Transverse colon (tissue), 4 donors: ENCODE data around the gene REEP1. TPM values are rescaled to one million over a fixed set of nuclear protein-coding genes. Genes with fewer than 3 reads are reported as not detected.

Experiments used
- DNase-seq: peaks from one replicate; pipeline ENCODE4 v3.0.0-alpha.2; 2019
- H3K27ac ChIP-seq, 4 donors: fragments of 200-600 bp; sonication (generic); 2 replicates each; pipeline ENCODE4 v1.5.1; 2016 to 2018; ENCODE audit warnings: inconsistent platforms in 4 of 4
- H3K27me3 ChIP-seq: fragments of 200-600 bp; sonication (generic); 2 replicates; pipeline ENCODE4 v1.5.1; 2017; ENCODE audit warnings: inconsistent platforms
- H3K36me3 ChIP-seq, 4 donors: fragments of 200-600 bp; sonication (generic); 2 replicates each; pipeline ENCODE4 v1.5.1; 2017 to 2019; ENCODE audit warnings: inconsistent platforms in 4 of 4
- H3K4me1 ChIP-seq, 4 donors: fragments of 200-600 bp; sonication (generic); 2 replicates each; pipeline ENCODE4 v1.5.1; 2017 to 2020; ENCODE audit warnings: inconsistent platforms in 4 of 4
- H3K4me3 ChIP-seq, 4 donors: fragments of 200-600 bp; sonication (generic); 1 replicate in 1 of 4; 2 replicates in 3 of 4; pipeline versions ENCODE4 v1.5.1 to v1.6.1; 2017 to 2019; ENCODE audit warnings: inconsistent platforms in 4 of 4
- H3K9me3 ChIP-seq, 2 donors: fragments of 200-600 bp; sonication (generic); 2 replicates each; pipeline ENCODE4 v1.5.1; 2017 to 2019; ENCODE audit warnings: inconsistent platforms in 2 of 2
- EP300 ChIP-seq: sonication (generic); formaldehyde crosslinking; IDR thresholded peaks from one replicate; pipeline ENCODE4 v1.6.1; 2017; ENCODE audit warnings: antibody characterized with exemption, low read depth
- POLR2A ChIP-seq: fragments of 450-650 bp; IDR thresholded peaks from one replicate; pipeline ENCODE4 v1.6.1; 2016; ENCODE audit warnings: antibody characterized with exemption, mild to moderate bottlenecking, moderate library complexity
- POLR2AphosphoS5 ChIP-seq, 3 donors: sonication (generic); formaldehyde crosslinking; IDR thresholded peaks; one replicate each; pipeline ENCODE4 v1.6.1; 2016; ENCODE audit warnings: antibody characterized with exemption in 3 of 3
- WGBS, 2 donors: methylation state at CpG; one replicate each; pipeline ENCODE4 v1.1.5; 2018; ENCODE audit warnings: low coverage in 1 of 2; 5-methylcytosine and 5-hydroxymethylcytosine counted together
- in situ Hi-C, 4 donors: fragments of 200-750 bp; cut with MboI; loops; one replicate each; pipeline versions ENCODE4 v1.15.0 to v1.15.1; 2017; ENCODE audit warnings: low sequenced_read_pairs in 3 of 4, low pct_ligation_motif_present in 1 of 4, low pct_unique_long_range_greater_than_20kb in 1 of 4
- intact Hi-C: fragments of 100-400 bp; cut with DNase I; formaldehyde crosslinking; loops from one replicate; pipeline ENCODE4 v1.15.1; 2023; ENCODE audit warnings: low total_unique reads
- total RNA-seq, 4 donors: library from RNA; depleted of rRNA; stranded (reverse); fragments of >200 nt; gene quantifications; one replicate each; pipeline ENCODE4 v1.1.0, GENCODE V29; 2016
- TF ChIP-seq, protein P1 (sequence below), 5 experiments: fragments of 200-600 bp in 3 of 5; fragments of 450-650 bp in 2 of 5; sonication (generic) in 3 of 5; IDR thresholded peaks; 1 replicate in 2 of 5; 2 replicates in 3 of 5; pipeline ENCODE4 v1.5.1; 2016 to 2017; ENCODE audit warnings: antibody characterized with exemption in 5 of 5, inconsistent platforms in 3 of 5, mild to moderate bottlenecking in 2 of 5, moderate library complexity in 1 of 5

The REEP1 gene
- total RNA-seq, 4 donors from 2014 or later, result 14.1 to 196 (median 32.3) TPM

DNA sequence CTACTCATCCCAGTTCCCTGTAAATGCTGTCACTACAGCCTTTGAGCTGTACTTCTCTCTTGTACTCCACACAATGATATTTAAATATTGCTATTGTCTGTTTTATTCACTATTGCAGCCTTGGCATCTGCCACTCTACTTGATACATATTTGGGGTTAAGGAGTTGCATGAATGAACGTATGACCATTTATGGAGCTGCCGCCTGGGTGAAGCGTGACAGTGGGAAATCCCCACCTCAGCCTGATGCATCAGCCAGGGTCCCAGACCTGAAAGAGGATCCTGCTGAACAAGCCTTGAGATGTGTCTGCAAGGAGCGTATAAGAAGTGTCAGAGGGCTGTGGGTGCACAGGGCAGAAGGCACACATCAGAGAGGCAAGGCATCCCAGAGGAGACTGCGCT is 99.1 kb downstream of the REEP1 start:
- DNase-seq, result no peak
- Histone ChIP-seq H3K4me3 (no peak overlapping the region), H3K36me3 (no peaks in the 10 kb centered on the region), H3K9me3 (no peaks in the 10 kb centered on the region), H3K4me1 (peaks cover 0 to 2% (median 1%) of the 10 kb centered on the region in 4 donors), H3K27ac (no peak overlapping the region), H3K27me3 (no peaks in the 10 kb centered on the region)
- TF ChIP-seq EP300, result no peak
- no peak for TF ChIP-seq POLR2A
- TF ChIP-seq, protein P1, sequence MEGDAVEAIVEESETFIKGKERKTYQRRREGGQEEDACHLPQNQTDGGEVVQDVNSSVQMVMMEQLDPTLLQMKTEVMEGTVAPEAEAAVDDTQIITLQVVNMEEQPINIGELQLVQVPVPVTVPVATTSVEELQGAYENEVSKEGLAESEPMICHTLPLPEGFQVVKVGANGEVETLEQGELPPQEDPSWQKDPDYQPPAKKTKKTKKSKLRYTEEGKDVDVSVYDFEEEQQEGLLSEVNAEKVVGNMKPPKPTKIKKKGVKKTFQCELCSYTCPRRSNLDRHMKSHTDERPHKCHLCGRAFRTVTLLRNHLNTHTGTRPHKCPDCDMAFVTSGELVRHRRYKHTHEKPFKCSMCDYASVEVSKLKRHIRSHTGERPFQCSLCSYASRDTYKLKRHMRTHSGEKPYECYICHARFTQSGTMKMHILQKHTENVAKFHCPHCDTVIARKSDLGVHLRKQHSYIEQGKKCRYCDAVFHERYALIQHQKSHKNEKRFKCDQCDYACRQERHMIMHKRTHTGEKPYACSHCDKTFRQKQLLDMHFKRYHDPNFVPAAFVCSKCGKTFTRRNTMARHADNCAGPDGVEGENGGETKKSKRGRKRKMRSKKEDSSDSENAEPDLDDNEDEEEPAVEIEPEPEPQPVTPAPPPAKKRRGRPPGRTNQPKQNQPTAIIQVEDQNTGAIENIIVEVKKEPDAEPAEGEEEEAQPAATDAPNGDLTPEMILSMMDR (IDR thresholded peaks at IDR 0.05), result no peak
- no peak for TF ChIP-seq POLR2AphosphoS5 (IDR thresholded peaks at IDR 0.05)
- in situ Hi-C loops (loop anchor here in 2 of 4 donors (10.0 to 25.0 kb wide), 2 partner anchors 116 to 124 kb away; no protein-coding TSS in a partner anchor), intact Hi-C loops (no loop called here)
- 78% methylated on average over 5 of the region's 5 CpGs; no CpG with 5 or more reads in 1 of the 2 donors for WGBS, 2 donors

DNA sequence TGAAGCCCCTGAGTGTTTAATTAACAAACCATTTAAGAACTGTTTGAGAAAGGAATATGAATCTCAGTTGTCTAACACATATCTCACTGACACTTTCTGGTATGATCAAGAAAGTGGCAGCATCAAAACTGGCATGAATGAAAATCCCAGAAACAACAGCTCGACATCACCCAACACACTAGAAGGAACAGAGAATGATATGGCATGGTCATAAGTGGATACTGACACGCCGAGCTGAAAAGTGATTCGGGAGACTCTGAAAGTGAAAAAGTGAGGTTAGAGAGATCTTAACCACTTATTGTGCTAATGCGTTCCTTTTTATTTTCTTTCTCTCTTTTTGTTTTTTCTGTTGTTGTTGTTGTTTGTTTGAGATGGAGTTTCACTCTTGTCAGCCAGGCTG is 100.3 kb downstream of the REEP1 start:
- Histone ChIP-seq H3K9me3 (no peaks in the 10 kb centered on the region), H3K4me3 (no peak overlapping the region), H3K36me3 (no peaks in the 10 kb centered on the region), H3K4me1 (no peaks in the 10 kb centered on the region), H3K27ac (no peak overlapping the region), H3K27me3 (no peaks in the 10 kb centered on the region)
- intact Hi-C loops (no loop called here), in situ Hi-C loops (loop anchor here in 2 of 4 donors (10.0 to 25.0 kb wide), 2 partner anchors 118 to 125 kb away; no protein-coding TSS in a partner anchor)
- DNase-seq, result no peak
- 62 to 65% methylated on average over 4 to 5 of the region's 5 CpGs for WGBS, 2 donors
- TF ChIP-seq POLR2A, result no peak
- no peak for TF ChIP-seq POLR2AphosphoS5 (IDR thresholded peaks at IDR 0.05)
- no peak for TF ChIP-seq EP300
- TF ChIP-seq, protein P1 (IDR thresholded peaks at IDR 0.05), result no peak

DNA sequence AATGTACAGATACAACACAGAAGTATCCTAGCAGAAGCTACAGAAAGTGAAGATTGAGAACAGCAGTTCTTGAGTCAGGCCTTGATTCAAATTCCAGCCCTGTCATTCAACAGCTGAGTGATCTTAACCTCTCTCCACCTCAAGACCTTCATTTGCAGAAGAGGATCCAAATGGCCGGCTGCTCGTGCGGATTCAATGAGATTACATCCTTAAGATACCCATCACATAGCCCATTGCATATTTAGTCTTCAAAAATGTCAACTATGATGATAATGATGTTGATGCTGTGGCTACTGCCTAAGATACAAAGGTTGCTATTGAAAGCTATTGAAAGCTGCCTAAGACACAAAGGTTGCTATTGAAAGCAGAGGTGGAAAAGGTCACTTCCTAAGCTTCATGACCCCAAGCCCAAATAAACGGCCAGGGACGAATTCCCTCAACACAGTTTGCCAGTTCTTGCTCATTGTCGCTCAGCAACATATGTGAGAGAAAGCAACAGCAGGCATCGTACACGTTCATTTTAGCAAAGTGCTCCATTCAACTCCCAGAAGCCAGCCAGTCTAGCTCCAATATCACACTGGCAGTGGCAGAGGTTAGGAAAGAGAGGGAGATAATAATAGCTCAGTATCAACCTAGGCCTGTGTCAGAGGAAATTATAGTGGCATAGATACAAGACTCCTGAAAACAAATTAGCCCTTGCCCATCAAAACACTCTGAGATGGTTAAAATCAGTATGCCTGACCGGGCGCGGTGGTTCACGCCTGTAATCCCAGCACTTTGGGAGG is 102.0 kb downstream of the REEP1 start:
- Histone ChIP-seq H3K27ac (peak overlapping the region in 1 of 4 donors; percentile 8), H3K4me1 (no peaks in the 10 kb centered on the region), H3K4me3 (no peak overlapping the region), H3K36me3 (no peaks in the 10 kb centered on the region), H3K27me3 (no peaks in the 10 kb centered on the region), H3K9me3 (no peaks in the 10 kb centered on the region)
- intact Hi-C loops, result no loop called here
- no peak for TF ChIP-seq EP300
- TF ChIP-seq POLR2A, result no peak
- TF ChIP-seq, protein P1 (IDR thresholded peaks at IDR 0.05), result no peak
- TF ChIP-seq POLR2AphosphoS5 (IDR thresholded peaks at IDR 0.05), result no peak
- 76 to 100% methylated on average over 3 to 12 of the region's 12 CpGs for WGBS, 2 donors
- in situ Hi-C loops, result loop anchor here in 2 of 4 donors (10.0 to 25.0 kb wide), 2 partner anchors 119 to 127 kb away; no protein-coding TSS in a partner anchor
- no peak for DNase-seq

DNA sequence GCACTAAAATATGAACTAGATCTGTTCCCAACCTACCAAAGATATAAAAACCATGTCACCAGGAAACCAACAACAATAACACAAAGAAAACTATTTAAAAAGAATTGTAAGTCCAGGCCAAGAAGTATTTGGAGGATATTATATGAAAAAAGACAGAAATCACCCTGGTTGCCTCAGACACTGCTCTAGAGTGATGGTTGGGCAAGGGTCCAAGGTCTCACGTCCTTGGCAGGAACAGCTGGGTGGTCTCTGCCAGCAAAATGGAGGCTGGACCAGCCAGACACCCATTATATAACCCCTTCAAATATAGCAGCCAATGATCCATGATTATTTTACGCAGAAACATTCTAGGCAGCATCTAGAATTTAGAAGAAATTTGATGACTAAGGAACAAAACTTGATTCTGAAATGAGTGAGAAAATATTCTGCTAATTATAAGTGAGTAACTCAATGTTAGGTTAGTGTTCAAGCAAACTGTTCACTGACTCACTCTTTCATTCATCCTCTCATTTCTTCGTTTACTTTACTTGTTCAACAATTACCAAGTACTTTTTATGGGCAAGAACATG is 102.8 kb downstream of the REEP1 start:
- Histone ChIP-seq H3K4me3 (no peak overlapping the region), H3K27me3 (no peaks in the 10 kb centered on the region), H3K4me1 (no peaks in the 10 kb centered on the region), H3K27ac (peak overlapping the region in 3 of 4 donors; percentile 39 to 55 (median 48)), H3K36me3 (no peaks in the 10 kb centered on the region), H3K9me3 (no peaks in the 10 kb centered on the region)
- no peak for TF ChIP-seq POLR2AphosphoS5 (IDR thresholded peaks at IDR 0.05)
- no peak for TF ChIP-seq POLR2A
- TF ChIP-seq, protein P1 (IDR thresholded peaks at IDR 0.05), result no peak
- no peak for TF ChIP-seq EP300
- 58 to 59% methylated on average over 3 of the region's 3 CpGs for WGBS, 2 donors
- in situ Hi-C loops, result loop anchor here in 2 of 4 donors (10.0 to 25.0 kb wide), 2 partner anchors 120 to 128 kb away; no protein-coding TSS in a partner anchor
- DNase-seq, result no peak
- intact Hi-C loops, result no loop called here
